HG02763 (cell line): ENCODE data around the gene TMED7.
A peak's percentile ranks its signal among the peaks of the same experiment; 100 is the strongest.

Source experiments
- ATAC-seq: cut with Tn5 transposase; IDR thresholded peaks from one replicate; pipeline ENCODE4 v1.9.1; 2021; ENCODE audit warnings: mild to moderate bottlenecking, moderate library complexity; ENCODE audit not compliant: unreplicated experiment

TMED7 gene

GRCh38 chr5:115629903-115630302, 4.1 kb upstream of the TMED7 start:
- ATAC-seq: no peak

- no peak for ATAC-seq
Measured at GRCh38 chr5:115627295-115627865, 1.5 kb upstream of the TMED7 start.

GRCh38 chr5:115626445-115626823, 598 bp upstream of the TMED7 start:
- ATAC-seq: peak; percentile 35

- ATAC-seq: no peak
Measured at GRCh38 chr5:115624994-115625393, 842 bp downstream of the TMED7 start.

- ATAC-seq: no peak
Measured at GRCh38 chr5:115623658-115624057, 2.2 kb downstream of the TMED7 start.

GRCh38 chr5:115621365-115621900, 4.4 kb downstream of the TMED7 start:
- no peak for ATAC-seq

- no peak for ATAC-seq
Measured at GRCh38 chr5:115616892-115617291, 8.9 kb downstream of the TMED7 start.

- no peak for ATAC-seq
Measured at GRCh38 chr5:115616472-115616871, 9.4 kb downstream of the TMED7 start.

- no peak for ATAC-seq
Measured at GRCh38 chr5:115611873-115612272, 14.0 kb downstream of the TMED7 start.

GRCh38 chr5:115607935-115608334, 17.9 kb downstream of the TMED7 start:
- ATAC-seq: no peak

GRCh38 chr5:115605436-115605835, 20.4 kb downstream of the TMED7 start:
- no peak for ATAC-seq

GRCh38 chr5:115602591-115603125, 23.2 kb downstream of the TMED7 start:
- no peak for ATAC-seq

- ATAC-seq: peak; percentile 74
Measured at GRCh38 chr5:115601701-115602590, 23.9 kb downstream of the TMED7 start, which contains the start of gene TICAM2. Gene TICAM2, minus strand, starts transcription at chr5:115602479. Its CDS starts 21,223 bp downstream, at chr5:115581256.

- no peak for ATAC-seq
Measured at GRCh38 chr5:115600766-115601165, 25.1 kb downstream of the TMED7 start.

- ATAC-seq: no peak
Measured at GRCh38 chr5:115599924-115600323, 25.9 kb downstream of the TMED7 start.

- ATAC-seq: peak; percentile 33
Measured at GRCh38 chr5:115599502-115599901, 26.3 kb downstream of the TMED7 start.

- no peak for ATAC-seq
Measured at GRCh38 chr5:115594128-115595047, 31.4 kb downstream of the TMED7 start.

- ATAC-seq: no peak
Measured at GRCh38 chr5:115589043-115589442, 36.8 kb downstream of the TMED7 start.

- no peak for ATAC-seq
Measured at GRCh38 chr5:115588640-115589039, 37.2 kb downstream of the TMED7 start.

GRCh38 chr5:115586525-115587146, 39.2 kb downstream of the TMED7 start:
- no peak for ATAC-seq
